HL-60 (cell line): Measurements from ENCODE around the gene OSBPL2.

Source experiments
- DNase-seq, 2 experiments: peaks; one replicate each; pipeline ENCODE4 v3.0.0-alpha.2; 2010 to 2020; ENCODE audit warnings: low read depth in 1 of 2, low spot score in 1 of 2
- H3K27ac ChIP-seq: fragments of 250-450 bp; sonication (Bioruptor Pico); replicated peaks from 2 replicates; pipeline ENCODE4 v1.5.1; 2020; ENCODE audit warnings: mild to moderate bottlenecking, moderate library complexity
- H3K27me3 ChIP-seq: fragments of 250-450 bp; sonication (Bioruptor Pico); 2 replicates; pipeline ENCODE4 v1.5.1; 2021; ENCODE audit warnings: mild to moderate bottlenecking, moderate library complexity; ENCODE audit not compliant: insufficient read depth, poor library complexity, severe bottlenecking
- H3K4me3 ChIP-seq: replicated peaks from 2 replicates; pipeline ENCODE4 v1.5.1; 2011; ENCODE audit warnings: mild to moderate bottlenecking, control low read depth, low read length; ENCODE audit not compliant: insufficient read depth
- GABPA ChIP-seq: IDR thresholded peaks from 2 replicates; pipeline ENCODE4 v1.6.1; 2012; ENCODE audit warnings: low read depth
- POLR2AphosphoS5 ChIP-seq: IDR thresholded peaks from 2 replicates; pipeline ENCODE4 v1.6.1; 2012; ENCODE audit warnings: low read depth
- SPI1 ChIP-seq: IDR thresholded peaks from 2 replicates; pipeline ENCODE4 v1.6.1; 2012; ENCODE audit warnings: low read depth, mild to moderate bottlenecking, borderline replicate concordance
- TF ChIP-seq, protein P1 (sequence below): IDR thresholded peaks from 2 replicates; pipeline ENCODE4 v1.6.1; 2012; ENCODE audit warnings: low read depth; ENCODE audit not compliant: insufficient replicate concordance
- TF ChIP-seq, protein P2 (sequence below): IDR thresholded peaks from one replicate; pipeline ENCODE4 v1.5.1; 2011; ENCODE audit warnings: low read length, control low read depth, inconsistent platforms; ENCODE audit not compliant: insufficient read depth

OSBPL2 gene

DNA sequence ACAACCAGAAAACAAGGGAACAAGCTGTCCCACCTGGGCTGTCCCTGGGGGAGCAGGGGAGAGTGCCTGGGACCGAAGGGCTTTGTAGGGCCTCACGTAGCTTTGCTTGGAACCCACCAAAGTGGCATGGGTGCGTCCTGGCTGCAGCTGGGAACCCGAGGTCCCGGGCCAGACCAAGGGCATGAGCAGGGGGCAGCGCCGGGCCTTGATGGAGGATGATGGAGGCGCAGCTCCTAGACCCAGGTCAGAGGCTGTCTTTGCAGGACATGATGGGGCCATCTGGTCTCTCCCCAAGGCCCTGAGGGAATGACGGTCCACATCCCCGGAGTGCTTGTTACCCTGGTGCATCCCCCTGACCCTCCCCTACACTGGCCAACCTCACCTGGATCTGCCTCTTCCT, 7.6 kb upstream of the OSBPL2 start:
- Histone ChIP-seq H3K27ac (no peak overlapping the region), H3K4me3 (no peak overlapping the region), H3K27me3 (no peaks in the 10 kb centered on the region)
- TF ChIP-seq, protein P1, sequence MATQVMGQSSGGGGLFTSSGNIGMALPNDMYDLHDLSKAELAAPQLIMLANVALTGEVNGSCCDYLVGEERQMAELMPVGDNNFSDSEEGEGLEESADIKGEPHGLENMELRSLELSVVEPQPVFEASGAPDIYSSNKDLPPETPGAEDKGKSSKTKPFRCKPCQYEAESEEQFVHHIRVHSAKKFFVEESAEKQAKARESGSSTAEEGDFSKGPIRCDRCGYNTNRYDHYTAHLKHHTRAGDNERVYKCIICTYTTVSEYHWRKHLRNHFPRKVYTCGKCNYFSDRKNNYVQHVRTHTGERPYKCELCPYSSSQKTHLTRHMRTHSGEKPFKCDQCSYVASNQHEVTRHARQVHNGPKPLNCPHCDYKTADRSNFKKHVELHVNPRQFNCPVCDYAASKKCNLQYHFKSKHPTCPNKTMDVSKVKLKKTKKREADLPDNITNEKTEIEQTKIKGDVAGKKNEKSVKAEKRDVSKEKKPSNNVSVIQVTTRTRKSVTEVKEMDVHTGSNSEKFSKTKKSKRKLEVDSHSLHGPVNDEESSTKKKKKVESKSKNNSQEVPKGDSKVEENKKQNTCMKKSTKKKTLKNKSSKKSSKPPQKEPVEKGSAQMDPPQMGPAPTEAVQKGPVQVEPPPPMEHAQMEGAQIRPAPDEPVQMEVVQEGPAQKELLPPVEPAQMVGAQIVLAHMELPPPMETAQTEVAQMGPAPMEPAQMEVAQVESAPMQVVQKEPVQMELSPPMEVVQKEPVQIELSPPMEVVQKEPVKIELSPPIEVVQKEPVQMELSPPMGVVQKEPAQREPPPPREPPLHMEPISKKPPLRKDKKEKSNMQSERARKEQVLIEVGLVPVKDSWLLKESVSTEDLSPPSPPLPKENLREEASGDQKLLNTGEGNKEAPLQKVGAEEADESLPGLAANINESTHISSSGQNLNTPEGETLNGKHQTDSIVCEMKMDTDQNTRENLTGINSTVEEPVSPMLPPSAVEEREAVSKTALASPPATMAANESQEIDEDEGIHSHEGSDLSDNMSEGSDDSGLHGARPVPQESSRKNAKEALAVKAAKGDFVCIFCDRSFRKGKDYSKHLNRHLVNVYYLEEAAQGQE: no peak
- no peak for DNase-seq

DNA sequence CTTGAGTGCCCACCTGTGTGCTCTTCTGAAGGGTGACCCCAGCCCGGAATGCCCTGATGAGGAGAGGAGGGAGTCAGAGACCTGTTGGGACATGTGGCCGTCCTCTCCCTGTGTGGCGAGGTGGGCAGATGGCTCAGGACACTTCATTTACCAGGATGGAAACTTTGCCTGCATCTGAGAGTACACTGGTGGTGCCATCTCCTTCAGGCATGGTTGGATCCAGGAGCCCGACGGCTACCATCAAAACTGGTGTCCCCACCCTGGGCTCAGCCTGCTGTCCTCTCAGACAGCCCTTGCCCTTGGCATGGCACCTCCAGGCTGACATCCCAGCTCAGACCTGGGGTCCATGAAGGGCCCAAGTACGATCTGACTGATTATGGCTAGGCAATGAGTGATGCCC, 7.0 kb upstream of the OSBPL2 start:
- no peak overlapping the region for H3K4me3 ChIP-seq
- TF ChIP-seq GABPA (no peak), SPI1 (no peak), POLR2AphosphoS5 (no peak)
- TF ChIP-seq, protein P1: no peak
- TF ChIP-seq, protein P2, sequence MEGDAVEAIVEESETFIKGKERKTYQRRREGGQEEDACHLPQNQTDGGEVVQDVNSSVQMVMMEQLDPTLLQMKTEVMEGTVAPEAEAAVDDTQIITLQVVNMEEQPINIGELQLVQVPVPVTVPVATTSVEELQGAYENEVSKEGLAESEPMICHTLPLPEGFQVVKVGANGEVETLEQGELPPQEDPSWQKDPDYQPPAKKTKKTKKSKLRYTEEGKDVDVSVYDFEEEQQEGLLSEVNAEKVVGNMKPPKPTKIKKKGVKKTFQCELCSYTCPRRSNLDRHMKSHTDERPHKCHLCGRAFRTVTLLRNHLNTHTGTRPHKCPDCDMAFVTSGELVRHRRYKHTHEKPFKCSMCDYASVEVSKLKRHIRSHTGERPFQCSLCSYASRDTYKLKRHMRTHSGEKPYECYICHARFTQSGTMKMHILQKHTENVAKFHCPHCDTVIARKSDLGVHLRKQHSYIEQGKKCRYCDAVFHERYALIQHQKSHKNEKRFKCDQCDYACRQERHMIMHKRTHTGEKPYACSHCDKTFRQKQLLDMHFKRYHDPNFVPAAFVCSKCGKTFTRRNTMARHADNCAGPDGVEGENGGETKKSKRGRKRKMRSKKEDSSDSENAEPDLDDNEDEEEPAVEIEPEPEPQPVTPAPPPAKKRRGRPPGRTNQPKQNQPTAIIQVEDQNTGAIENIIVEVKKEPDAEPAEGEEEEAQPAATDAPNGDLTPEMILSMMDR: no peak
- no peak overlapping the region for H3K27ac ChIP-seq
- no peak for DNase-seq
- H3K27me3 ChIP-seq: no peaks in the 10 kb centered on the region

DNA sequence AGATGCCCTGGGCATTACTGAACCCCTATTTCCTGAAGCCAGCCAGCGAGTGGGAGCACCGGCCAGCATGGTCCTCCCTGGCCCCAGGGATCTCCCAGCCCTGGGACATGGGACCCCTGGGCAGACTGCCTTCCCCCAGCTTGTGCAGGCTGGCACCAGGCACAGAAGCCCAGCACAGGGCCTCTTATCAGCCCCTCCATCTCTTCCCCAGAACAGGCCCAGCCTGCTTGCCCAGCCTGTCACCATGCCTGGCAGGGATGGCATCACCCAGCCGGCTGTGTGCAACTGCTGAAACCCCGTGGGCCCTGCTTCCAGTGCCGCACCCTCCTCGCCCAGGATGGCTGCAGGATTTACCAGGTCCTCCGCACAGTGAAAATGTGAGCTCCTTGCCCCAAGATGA, 6.1 kb upstream of the OSBPL2 start:
- H3K27me3 ChIP-seq: no peaks in the 10 kb centered on the region

More for the DNA sequence above, 6.1 kb upstream of the OSBPL2 start:
- DNase-seq: no peak
- Histone ChIP-seq H3K4me3 (no peak overlapping the region), H3K27ac (no peak overlapping the region)
- TF ChIP-seq, protein P1: no peak
- TF ChIP-seq SPI1: no peak
- TF ChIP-seq GABPA: no peak
- TF ChIP-seq POLR2AphosphoS5: no peak
- TF ChIP-seq, protein P2: no peak
